Activated naive CD4-positive, alpha-beta T cell treated with anti-CD3 and anti-CD28 coated beads for 36 hours (primary cell): ENCODE data around the gene RELL2. TPM values are rescaled to one million over a fixed set of nuclear protein-coding genes. Genes with fewer than 3 reads are reported as not detected.
A peak's percentile ranks its signal among the peaks of the same experiment; 100 is the strongest.

ENCODE experiments used
- CTCF ChIA-PET: fragments of 350-600 bp; sonication (Branson Sonifier 250); formaldehyde crosslinking; loops from one replicate; lab custom pipeline; 2021; ENCODE audit warnings: antibody characterized with exemption; lab: Charles Lee
- DNase-seq: peaks from one replicate; pipeline ENCODE4 v3.0.0-alpha.2; 2020
- H3K27ac Mint-ChIP-seq: one replicate; pipeline ENCODE4 v1.8.0; 2021; ENCODE audit warnings: mild to moderate bottlenecking, mixed read lengths
- H3K27me3 Mint-ChIP-seq: one replicate; pipeline ENCODE4 v1.8.0; 2021; ENCODE audit warnings: low read depth, mixed read lengths
- H3K36me3 Mint-ChIP-seq: one replicate; pipeline ENCODE4 v1.8.0; 2021; ENCODE audit warnings: low read depth, mixed read lengths
- H3K4me1 Mint-ChIP-seq: one replicate; pipeline ENCODE4 v1.8.0; 2021; ENCODE audit warnings: low read depth, mixed read lengths
- H3K4me3 Mint-ChIP-seq: one replicate; pipeline ENCODE4 v1.8.0; 2021; ENCODE audit warnings: mild to moderate bottlenecking, moderate library complexity, mixed read lengths
- H3K9me3 Mint-ChIP-seq: one replicate; pipeline ENCODE4 v1.8.0; 2021; ENCODE audit warnings: mixed read lengths
- intact Hi-C: fragments of 100-400 bp; cut with micrococcal nuclease; formaldehyde crosslinking; loops from one replicate; pipeline ENCODE4 v1.15.1; 2023
- total RNA-seq, 2 experiments: library from RNA; stranded (reverse); gene quantifications; one replicate each; pipeline ENCODE4 v1.2.3, GENCODE V29; 2021

RELL2 gene
- total RNA-seq, 2 experiments from 2014 or later, result 20.9 to 21.1 TPM

GRCh38 chr5:141665995-141666940, 29.5 kb downstream of the RELL2 start:
- no peak overlapping the region for H3K27ac Mint-ChIP-seq
- no peak for DNase-seq
- intact Hi-C loops, result loop anchor here (1.0 to 2.0 kb wide), 6 partner anchors 15 to 294 kb away; no protein-coding TSS in a partner anchor
- H3K9me3 Mint-ChIP-seq, result no peaks in the 10 kb centered on the region
- CTCF ChIA-PET, result interaction anchor here (0.5 to 2.9 kb wide), 7 partner anchors 17 to 294 kb away, joined by 3 to 18 read pairs (median 4); no protein-coding TSS in a partner anchor
- peaks cover 2% of the 10 kb centered on the region for H3K4me1 Mint-ChIP-seq
- H3K27me3 Mint-ChIP-seq, result no peaks in the 10 kb centered on the region
- no peak overlapping the region for H3K4me3 Mint-ChIP-seq
- no peaks in the 10 kb centered on the region for H3K36me3 Mint-ChIP-seq

DNA sequence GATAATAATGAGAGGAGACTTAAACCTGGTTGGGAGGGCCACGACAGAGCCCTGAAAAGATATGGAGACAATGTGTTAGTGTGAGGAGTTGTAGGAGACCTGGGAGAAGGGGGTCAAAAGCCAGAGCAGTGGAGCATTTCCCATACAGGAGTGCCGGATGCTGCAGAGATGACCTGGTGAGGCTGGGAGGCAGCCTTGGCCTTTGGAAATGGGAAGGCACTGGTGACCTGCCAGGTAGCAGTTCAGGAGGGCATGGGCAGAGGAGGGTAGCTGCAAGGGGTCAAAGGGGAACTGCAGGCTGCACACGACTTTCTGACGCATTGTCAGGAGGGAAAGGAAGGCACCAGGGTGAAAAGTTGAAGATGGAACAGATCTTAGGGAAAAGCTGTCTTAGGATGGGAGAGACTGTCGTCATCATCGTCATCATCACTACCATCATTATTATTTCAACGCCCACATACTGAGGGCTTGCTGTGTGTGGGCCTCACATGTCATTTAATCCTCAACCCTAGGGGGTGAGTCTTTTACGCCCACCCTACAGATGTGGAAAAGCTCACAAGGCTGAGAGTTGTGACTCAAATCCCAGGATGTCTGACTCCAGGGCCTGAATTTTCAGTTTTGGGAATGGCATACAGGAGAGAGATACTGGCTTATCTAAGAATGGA, 31.9 kb downstream of the RELL2 start:
- peaks cover 2% of the 10 kb centered on the region for H3K4me1 Mint-ChIP-seq
- no peak overlapping the region for H3K4me3 Mint-ChIP-seq
- CTCF ChIA-PET, result interaction anchor here (0.6 to 3.2 kb wide), 10 partner anchors 12 to 353 kb away, joined by 3 to 25 read pairs (median 4); partner anchors contain the start of gene PCDH1
- no peaks in the 10 kb centered on the region for H3K9me3 Mint-ChIP-seq
- no peaks in the 10 kb centered on the region for H3K27me3 Mint-ChIP-seq
- no peaks in the 10 kb centered on the region for H3K36me3 Mint-ChIP-seq
- H3K27ac Mint-ChIP-seq, result no peak overlapping the region
- no peak for DNase-seq
- intact Hi-C loops, result no loop called here

DNA sequence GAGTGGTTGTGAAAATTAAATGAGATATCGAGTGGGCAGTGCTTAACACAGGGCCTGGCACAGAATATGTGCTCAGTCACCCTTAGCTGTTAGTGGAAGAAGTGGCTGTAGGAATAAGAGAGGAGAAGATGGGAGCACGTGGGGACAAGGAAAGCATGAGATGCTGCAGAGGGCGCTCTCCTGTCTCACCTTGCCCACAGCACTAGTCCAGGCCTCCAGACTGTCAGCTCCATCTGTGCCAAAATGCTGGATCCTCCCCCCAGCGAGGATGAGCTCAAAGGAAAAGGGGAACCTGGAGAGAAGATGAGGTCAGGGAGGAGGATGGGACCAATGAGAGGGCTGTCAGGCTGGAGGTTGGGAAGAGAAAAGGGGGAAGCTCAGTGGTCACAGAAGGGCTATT, 32.7 kb downstream of the RELL2 start:
- no peak overlapping the region for H3K27ac Mint-ChIP-seq
- H3K4me3 Mint-ChIP-seq, result no peak overlapping the region
- intact Hi-C loops, result no loop called here
- CTCF ChIA-PET, result interaction anchor here (0.8 to 3.2 kb wide), 10 partner anchors 12 to 321 kb away, joined by 3 to 25 read pairs (median 4); partner anchors contain the start of genes DIAPH1, PCDH1 and RNF14
- H3K27me3 Mint-ChIP-seq, result no peaks in the 10 kb centered on the region
- H3K9me3 Mint-ChIP-seq, result no peaks in the 10 kb centered on the region
- no peak for DNase-seq
- no peaks in the 10 kb centered on the region for H3K36me3 Mint-ChIP-seq
- H3K4me1 Mint-ChIP-seq, result peaks cover 2% of the 10 kb centered on the region

DNA sequence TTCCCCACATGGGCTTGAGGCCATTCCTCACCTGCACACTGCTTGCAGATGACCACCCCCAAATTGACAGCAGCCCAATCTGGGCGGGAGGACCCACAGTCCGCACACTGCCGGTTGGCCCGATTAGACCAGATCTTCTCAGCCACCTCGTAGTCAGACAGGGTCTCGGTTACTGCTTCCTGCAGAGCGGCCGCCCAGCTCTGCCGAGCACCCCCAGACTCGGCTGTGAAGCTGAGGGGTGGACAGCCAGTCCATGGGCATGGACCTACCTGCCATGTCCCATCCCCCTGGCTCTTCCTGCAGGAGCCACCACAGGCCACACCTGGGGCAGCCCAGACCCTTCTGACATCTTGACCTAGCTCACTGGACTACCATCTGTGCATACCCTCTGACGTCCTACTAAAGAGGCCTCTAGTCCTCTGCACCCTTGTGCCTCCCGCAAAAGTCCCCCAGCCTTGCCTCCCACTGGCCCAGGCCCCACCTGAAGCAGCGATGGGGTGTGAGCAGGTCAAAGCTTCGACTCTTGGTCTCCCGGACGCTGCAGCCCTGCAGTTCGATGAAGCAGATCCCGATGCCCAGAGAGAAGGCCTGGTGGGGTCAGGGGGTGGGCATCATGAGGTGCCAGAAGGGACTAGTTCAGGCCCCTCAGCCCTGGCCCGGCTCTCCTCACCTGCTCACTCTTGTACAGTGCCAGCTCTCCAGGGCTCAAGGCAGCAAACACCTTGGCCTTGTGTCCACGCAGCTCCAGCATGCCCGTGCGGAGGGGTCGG, 35.5 kb downstream of the RELL2 start:
- CTCF ChIA-PET, result interaction anchor here (1.1 to 2.1 kb wide), 4 partner anchors 9 to 289 kb away, joined by 3 to 5 read pairs (median 4); no protein-coding TSS in a partner anchor
- no peaks in the 10 kb centered on the region for H3K27me3 Mint-ChIP-seq
- no peak for DNase-seq
- H3K4me3 Mint-ChIP-seq, result no peak overlapping the region
- H3K9me3 Mint-ChIP-seq, result no peaks in the 10 kb centered on the region
- no peak overlapping the region for H3K27ac Mint-ChIP-seq
- intact Hi-C loops, result no loop called here
- H3K4me1 Mint-ChIP-seq, result no peaks in the 10 kb centered on the region
- no peaks in the 10 kb centered on the region for H3K36me3 Mint-ChIP-seq

GRCh38 chr5:141672841-141673813, 36.3 kb downstream of the RELL2 start:
- DNase-seq, result no peak
- intact Hi-C loops, result no loop called here
- Mint-ChIP-seq H3K9me3 (no peaks in the 10 kb centered on the region), H3K27ac (no peak overlapping the region), H3K4me3 (no peak overlapping the region), H3K4me1 (no peaks in the 10 kb centered on the region), H3K27me3 (no peaks in the 10 kb centered on the region), H3K36me3 (no peaks in the 10 kb centered on the region)
- CTCF ChIA-PET, result interaction anchor here (0.9 to 2.1 kb wide), 5 partner anchors 8 to 288 kb away, joined by 3 to 6 read pairs (median 4); no protein-coding TSS in a partner anchor

DNA sequence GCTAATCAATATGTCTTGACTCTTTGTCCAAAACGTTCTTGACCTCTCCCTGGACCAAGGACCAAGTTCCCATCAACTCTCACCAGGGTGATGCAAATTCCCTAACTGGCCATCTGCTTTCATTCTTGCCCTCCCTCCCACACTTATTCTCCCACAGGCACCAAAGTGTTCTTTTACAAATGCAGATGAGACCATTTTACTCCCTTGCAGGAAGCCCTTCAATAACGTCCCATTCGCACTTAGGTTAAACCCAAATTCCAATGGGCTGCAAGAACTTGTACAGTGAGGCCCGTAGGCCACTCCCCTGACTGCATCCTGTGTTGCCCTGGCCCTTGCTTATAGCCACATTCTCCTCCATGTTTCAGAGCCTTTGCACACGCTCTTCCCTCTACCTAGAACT, 38.0 kb downstream of the RELL2 start:
- H3K9me3 Mint-ChIP-seq, result no peaks in the 10 kb centered on the region
- CTCF ChIA-PET, result interaction anchor here (1.9 to 2.4 kb wide), 3 partner anchors 10 to 205 kb away, joined by 5 to 7 read pairs (median 6); no protein-coding TSS in a partner anchor
- H3K4me1 Mint-ChIP-seq, result no peaks in the 10 kb centered on the region
- H3K36me3 Mint-ChIP-seq, result no peaks in the 10 kb centered on the region
- H3K27me3 Mint-ChIP-seq, result no peaks in the 10 kb centered on the region
- H3K27ac Mint-ChIP-seq, result no peak overlapping the region
- intact Hi-C loops, result no loop called here
- DNase-seq, result no peak
- no peak overlapping the region for H3K4me3 Mint-ChIP-seq

- intact Hi-C loops, result no loop called here
- H3K9me3 Mint-ChIP-seq, result no peaks in the 10 kb centered on the region
- DNase-seq, result no peak
- H3K27ac Mint-ChIP-seq, result no peak overlapping the region
- H3K4me1 Mint-ChIP-seq, result no peaks in the 10 kb centered on the region
- no peak overlapping the region for H3K4me3 Mint-ChIP-seq
- H3K27me3 Mint-ChIP-seq, result no peaks in the 10 kb centered on the region
- CTCF ChIA-PET, result interaction anchor here (1.0 to 2.4 kb wide), 4 partner anchors 11 to 285 kb away, joined by 3 to 7 read pairs (median 3); no protein-coding TSS in a partner anchor
- no peaks in the 10 kb centered on the region for H3K36me3 Mint-ChIP-seq
Observed at GRCh38 chr5:141675672-141676071, 38.9 kb downstream of the RELL2 start.

GRCh38 chr5:141677415-141677814, 40.6 kb downstream of the RELL2 start:
- no peaks in the 10 kb centered on the region for H3K27me3 Mint-ChIP-seq
- H3K27ac Mint-ChIP-seq, result no peak overlapping the region
- CTCF ChIA-PET, result interaction anchor here (0.6 to 2.4 kb wide), 2 partner anchors 13 to 855 kb away, joined by 3 to 7 read pairs; no protein-coding TSS in a partner anchor
- H3K4me1 Mint-ChIP-seq, result peaks cover 8% of the 10 kb centered on the region
- peak; percentile 18 for DNase-seq
- no peak overlapping the region for H3K4me3 Mint-ChIP-seq
- intact Hi-C loops, result no loop called here
- H3K36me3 Mint-ChIP-seq, result no peaks in the 10 kb centered on the region
- H3K9me3 Mint-ChIP-seq, result no peaks in the 10 kb centered on the region

GRCh38 chr5:141680178-141680577, 43.4 kb downstream of the RELL2 start:
- H3K36me3 Mint-ChIP-seq, result no peaks in the 10 kb centered on the region
- H3K9me3 Mint-ChIP-seq, result no peaks in the 10 kb centered on the region
- no peaks in the 10 kb centered on the region for H3K27me3 Mint-ChIP-seq
- peaks cover 18% of the 10 kb centered on the region for H3K4me1 Mint-ChIP-seq
- no peak for DNase-seq
- intact Hi-C loops, result no loop called here
- H3K27ac Mint-ChIP-seq, result no peak overlapping the region
- CTCF ChIA-PET, result no interaction called here
- H3K4me3 Mint-ChIP-seq, result no peak overlapping the region

DNA sequence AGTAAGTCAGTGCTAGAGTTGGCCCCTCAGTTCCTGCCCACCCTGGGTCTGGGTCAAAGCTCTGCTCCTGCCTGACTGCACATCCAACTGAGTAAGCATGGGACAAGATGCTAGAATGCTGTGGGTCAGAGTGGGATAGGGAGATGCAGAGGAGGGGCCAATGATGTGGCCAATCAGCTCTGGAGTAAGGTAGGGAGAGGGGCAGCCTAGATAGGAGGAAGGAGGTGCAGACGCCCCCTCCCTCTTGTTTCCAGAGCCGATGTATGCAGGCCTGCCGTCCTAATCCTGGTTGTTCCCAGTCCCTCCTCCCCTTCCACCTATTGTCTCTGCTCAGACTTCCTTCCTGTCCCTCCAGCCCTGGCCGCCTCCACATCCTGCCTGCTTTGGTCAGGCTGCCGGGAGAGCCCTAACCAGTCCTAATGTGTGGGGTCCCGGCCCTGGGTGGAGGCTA, 44.0 kb downstream of the RELL2 start:
- H3K36me3 Mint-ChIP-seq, result no peaks in the 10 kb centered on the region
- H3K4me3 Mint-ChIP-seq, result no peak overlapping the region
- H3K27ac Mint-ChIP-seq, result no peak overlapping the region
- H3K27me3 Mint-ChIP-seq, result no peaks in the 10 kb centered on the region
- intact Hi-C loops, result loop anchor here (1.0 kb wide), 1 partner anchor 15 kb away; no protein-coding TSS in a partner anchor
- H3K4me1 Mint-ChIP-seq, result peaks cover 18% of the 10 kb centered on the region
- no peak for DNase-seq
- CTCF ChIA-PET, result interaction anchor here (1.2 to 4.3 kb wide), 3 partner anchors 11 to 89 kb away, joined by 4 to 55 read pairs (median 5); no protein-coding TSS in a partner anchor
- H3K9me3 Mint-ChIP-seq, result no peaks in the 10 kb centered on the region
